NCI-H82 treated with DMSO at 0.1 percent for 48 hours (cell line): Measurements from ENCODE around the gene KIAA0319L.
"Not testable (repeated sequence)": the region's sequence is repeated elsewhere in the genome, so short reads cannot be mapped to it uniquely, and the experiment has no call there.

Source experiments
- DNase-seq: peaks from one replicate; lab custom pipeline; 2025; ENCODE audit not compliant: unreplicated experiment; lab: John Stamatoyannopoulos, UW

KIAA0319L gene

DNA sequence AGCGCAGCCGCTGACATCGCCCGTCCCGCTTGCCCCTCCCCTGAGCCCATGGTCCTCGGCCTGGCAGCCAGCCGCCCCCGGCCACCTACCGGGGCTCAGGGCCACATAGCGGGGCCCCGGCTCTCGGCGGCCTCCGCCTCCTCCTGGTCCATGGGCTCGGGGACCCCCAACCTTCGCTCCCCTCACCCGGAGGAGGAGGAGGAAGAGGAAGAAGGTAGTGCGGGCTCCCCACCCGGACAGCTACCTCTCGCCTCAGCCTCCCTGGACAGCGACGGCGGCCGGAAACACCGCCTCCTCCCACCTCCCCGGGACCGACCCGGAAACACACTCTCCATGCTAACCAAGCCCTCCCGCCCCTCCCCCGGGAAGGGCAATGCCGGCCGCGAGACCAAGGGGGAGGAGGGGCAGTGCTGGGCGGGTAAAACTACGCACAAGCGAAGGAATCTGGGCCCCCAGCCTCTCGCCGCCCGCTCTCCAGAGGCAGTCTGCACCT lies at the start of gene KIAA0319L:
KIAA0319L (minus strand) TSS at position 286 of the 493 bp plus-strand sequence. CDS start 2,912 bp downstream, outside the sequence.
- DNase-seq: peak; percentile 82

DNA sequence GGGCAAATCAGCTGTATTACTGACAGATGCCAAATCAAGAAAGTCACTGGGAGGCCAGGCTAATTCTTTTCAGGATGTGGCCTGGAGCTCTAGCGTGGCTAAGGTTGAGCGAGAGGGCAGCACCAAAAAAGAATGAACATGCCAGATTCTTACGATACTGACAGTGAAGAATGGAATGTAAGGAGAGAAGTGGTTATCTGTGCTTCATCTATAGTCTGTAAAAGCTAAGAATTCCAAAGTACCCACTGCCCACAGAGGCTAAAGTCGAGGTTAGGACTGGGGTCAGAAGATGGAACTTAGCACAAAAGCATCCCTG lies 48.6 kb upstream of the KIAA0319L start:
- DNase-seq: no peak

DNA sequence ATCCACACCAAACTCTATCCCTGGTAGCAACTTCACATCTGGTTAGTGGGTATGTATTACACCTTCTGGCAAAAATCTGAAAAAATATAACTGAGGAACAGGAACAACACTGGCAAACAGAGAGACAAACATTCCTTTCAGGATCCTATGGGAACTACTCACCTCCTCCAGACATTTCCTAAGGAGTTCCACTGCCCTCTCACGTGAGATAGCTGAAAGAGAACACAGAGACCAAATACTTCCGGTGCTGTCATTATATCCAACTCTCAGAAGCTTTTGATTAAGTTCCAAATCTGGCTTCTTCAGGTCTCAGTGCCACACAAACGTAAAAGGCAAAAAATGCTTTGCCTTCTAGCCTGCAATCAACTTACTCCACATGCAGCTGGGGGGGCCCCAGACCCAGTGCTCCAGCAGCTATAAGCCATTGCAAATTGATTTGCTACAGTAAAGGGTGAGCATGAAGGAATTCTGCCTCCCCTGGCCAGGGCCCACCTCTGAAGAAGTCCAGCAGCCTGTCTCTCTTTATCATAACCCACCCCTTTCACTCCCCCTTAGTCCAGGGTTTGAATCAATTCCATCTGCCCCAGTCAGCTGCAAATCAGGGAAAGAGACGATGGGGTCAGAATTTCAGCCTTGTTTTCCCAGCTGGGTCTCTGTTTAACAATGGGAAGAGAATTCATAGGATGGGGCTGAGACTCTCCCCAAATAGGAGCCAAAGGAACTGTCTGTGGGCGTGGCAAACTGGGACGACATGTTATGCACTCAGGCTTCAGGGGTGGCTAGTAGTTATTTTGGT lies 48.1 kb upstream of the KIAA0319L start:
- no peak for DNase-seq

DNA sequence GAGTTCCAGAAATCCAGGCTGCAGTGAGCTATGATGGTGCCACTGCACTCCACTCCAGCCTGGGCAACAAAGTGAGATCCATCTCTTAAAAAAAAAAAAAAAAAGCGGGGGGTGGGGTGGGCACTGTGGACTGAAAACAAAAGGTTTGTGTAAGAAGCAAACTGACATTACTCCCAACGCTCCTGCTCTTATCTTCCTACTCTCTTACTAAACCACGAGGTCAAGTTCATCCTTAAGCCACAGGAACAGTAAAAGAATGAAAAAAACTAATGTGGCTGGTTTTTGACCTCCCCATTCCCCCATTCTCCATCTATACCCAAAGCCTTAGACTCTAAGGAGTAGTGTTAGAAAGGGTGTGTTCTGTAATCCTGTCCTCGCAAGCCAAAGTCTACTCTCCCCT lies 46.7 kb upstream of the KIAA0319L start:
- no peak for DNase-seq

DNA sequence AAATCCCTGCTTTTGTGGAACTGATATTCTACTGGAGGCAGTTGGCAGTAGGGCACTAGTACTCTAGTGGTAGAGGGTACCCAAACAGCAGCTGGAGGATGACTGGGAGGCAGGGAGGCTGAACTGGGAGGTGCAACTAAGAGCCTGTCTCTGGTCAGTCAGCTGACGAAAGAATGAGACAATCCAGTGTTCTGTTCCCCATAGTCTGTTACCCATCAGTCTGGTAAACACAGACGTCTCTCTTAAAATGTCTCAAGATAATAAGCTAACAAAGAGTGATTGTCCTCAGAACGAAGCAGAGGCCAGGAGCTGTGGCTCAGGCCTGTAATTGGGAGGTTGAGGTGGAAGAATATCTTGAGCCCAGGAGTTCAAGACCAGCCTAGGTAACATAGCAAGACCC lies 46.3 kb upstream of the KIAA0319L start:
- no peak for DNase-seq

DNA sequence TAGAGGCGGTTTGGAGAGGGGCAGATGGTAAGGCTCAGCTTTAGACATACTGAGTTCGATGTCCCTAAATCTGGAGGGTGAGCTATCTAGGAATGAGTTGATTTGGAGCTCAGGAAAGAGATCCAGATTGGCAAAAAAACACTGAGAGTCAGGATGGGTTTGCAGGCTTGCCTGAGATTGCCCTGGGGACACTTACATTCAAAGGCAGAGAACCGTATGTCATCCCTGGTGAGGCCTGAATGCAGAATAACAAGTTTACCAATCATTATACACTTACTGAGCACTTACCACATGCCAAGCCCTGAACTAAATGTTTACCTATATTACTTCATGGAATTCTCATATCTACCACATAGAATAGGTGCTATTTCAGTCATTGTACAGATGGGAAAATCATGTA lies 43.4 kb upstream of the KIAA0319L start:
- DNase-seq: no peak

DNA sequence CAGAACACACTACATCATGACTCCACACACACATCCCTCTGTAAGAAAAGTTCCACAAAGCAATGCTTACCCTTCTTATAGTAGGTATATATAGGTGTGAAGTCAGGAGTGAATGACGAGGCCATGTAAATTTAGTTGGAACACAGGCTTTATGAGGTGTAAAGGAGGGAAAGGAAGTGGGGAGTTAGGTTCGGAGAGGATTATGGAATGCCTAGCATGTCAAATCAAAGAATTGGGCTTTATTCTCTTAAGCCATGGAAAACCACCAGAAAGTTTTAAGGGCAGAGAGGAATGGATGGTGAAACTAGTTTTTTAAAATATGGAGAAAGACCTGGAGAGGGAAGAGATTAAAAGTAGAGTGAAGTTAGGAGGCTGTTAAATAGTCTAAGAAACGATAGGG lies 42.2 kb upstream of the KIAA0319L start:
- no peak for DNase-seq

DNA sequence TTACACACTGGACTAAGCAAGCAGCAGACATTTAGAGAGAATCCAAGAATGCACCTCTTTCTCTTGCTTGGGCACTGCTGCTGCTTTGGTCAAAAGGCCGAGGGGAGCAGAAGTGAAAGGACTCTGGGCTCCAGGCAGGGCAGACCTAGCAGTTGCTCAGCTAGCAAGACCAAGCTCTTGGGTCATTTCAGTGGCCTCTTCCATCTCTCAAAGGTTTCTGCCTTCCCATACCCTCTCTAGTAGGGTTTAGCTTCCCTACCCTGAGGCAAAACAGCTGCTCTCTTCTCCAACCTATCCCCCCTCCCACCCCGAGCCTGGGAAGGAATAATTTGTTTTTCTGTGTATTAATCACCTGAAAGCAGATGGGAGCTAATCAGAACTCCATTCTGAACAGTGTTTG lies 41.7 kb upstream of the KIAA0319L start:
- no peak for DNase-seq

DNA sequence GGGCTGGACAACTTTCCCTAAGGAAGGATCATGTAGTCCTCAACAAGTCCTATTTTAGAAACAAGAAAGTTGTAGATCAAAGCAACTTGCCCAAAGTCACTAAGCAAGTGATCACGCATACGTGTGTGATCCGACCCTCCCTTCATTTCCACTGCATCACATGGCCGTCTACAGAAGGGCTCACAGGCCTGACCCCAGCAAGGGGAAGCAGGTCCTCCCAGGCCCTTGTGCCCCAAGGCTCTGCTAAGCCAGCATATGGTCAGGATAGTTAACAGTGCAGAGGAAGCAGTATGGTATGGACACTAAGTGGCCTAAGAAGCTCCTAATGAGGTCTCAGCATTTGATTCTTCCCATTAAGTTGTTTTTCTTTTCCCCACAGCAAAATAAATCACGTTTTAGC lies 40.7 kb upstream of the KIAA0319L start:
- DNase-seq: no peak

DNA sequence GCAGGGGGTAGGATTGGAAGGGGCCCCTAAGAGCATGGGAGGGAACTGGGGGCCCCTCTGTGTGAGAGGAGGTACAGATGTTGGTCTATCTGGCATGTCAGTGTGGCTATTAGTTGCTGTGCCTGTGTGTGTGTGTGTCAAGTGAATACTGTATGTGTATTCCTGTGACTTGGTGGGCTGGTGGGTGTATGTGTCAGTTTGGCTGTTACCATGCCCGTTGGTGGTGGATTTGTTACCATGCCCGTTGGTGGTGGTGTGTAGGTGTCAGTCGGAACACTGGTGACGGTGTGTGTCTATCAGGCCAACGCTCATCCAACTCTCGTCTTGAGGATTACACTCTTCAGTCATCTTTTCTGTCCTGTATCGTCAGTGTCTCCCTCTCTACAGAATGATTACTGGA lies 38.5 kb upstream of the KIAA0319L start:
- DNase-seq: no peak

DNA sequence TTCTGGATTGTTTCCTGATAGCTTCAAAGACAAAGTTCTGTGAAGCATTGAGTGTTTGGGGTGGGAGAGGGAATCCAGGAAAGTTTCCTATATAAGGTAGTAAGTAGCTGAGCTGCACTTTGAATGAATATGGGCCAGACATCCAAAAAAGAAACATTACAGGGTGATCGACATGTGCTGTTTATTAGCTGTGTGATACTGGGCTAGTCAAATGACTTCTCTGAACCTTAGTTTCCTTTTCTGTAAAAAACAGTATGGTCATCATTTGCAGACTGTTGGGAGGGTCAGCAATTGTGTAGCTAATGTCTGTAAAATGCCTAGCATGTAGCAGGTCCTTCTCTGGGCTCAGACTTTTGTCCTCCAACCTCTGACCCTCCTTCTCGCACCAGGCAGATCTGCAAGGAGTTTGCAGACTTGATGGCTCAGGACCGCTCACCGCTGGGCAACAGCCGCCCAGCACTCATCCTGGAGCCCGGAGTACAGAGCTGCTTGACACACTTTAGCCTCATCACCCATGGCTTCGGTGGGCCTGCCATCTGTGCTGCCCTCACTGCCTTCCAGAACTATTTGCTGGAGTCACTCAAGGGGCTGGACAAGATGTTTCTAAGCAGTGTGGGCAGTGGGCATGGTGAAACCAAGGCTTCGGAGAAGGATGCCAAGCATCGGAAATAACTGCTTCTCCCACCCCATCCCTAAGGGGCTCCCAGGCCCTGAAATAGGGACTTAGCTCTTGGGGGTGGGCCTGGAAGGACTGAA lies 37.0 kb upstream of the KIAA0319L start:
- DNase-seq: no peak

DNA sequence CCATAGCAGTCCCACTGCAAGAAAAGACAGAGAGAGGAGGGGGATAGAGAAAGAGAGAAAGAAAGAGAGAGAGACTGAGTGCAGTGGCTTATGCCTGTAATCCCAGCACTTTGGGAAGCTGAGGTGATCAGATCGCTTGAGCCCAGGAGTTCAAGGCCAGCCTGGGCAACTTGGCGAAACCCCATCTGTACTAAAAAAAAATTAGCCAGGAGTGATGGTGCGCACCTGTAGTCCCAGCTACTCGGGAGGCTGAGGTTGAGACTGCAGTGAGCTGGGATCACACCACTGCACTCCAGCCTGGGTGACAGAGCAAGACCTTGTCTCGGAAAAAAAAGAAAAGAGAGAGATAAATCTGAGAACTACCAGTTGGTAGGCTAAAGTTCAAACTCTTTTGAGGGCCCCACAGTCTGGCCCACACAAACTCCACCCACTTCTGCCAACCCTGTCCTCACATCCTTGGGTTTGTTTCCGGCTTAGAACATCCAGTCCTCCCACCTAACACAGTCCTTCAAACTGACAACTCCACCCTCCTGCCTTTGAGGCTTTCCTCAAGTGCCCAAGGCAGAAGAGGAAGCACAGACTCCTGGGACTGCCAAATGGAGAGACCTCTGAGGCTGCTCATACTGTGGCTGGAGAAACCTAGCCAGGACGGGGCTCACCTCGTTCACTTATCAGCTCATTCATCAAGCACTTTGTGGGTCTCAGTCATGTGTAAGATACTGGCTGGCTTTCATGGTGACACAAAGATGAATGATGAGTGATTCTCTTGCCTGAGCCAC lies 36.0 kb upstream of the KIAA0319L start:
- no peak for DNase-seq

DNA sequence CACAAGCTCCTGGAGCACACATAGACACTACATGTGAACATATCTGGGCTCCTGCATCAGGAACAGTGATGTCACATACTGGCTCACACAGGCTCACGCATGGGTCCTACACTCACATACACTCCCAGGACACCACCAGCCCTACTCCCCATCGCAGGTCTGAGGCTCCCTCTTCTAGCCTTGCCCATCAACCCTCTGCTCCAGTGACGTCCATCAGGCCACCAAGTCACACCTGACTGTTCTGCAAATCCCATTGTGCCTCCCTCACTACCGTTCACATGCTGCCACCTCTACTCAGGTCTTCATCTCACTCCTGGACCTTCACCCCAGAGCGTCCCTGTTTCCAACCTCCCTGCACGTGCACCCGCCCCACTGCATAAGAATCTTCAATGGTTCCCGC lies 34.0 kb upstream of the KIAA0319L start:
- no peak for DNase-seq

DNA sequence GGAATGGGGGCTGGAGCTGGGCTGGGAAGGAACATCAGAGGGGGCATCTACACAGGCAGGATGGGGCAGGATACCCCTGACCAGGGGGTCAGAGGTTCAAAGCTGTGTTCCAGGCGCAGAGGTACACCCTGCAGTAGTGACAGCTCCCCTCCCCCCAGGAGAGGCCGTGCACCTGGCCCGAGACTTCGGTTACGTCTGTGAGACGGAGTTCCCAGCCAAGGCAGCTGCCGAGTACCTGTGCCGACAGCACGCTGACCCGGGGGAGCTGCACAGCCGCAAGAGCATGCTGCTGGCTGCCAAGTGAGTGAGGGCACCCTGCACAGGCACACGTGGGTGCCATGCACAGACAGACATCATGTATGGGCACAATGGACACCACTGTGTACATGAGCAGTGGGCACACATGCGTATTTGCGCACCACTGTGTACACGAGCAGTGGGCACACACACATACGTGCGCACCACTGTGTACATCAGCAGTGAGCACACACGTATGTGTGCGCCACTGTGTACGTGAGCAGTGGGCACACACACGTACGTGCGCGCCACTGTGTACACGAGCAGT lies 33.4 kb upstream of the KIAA0319L start:
- no peak for DNase-seq

DNA sequence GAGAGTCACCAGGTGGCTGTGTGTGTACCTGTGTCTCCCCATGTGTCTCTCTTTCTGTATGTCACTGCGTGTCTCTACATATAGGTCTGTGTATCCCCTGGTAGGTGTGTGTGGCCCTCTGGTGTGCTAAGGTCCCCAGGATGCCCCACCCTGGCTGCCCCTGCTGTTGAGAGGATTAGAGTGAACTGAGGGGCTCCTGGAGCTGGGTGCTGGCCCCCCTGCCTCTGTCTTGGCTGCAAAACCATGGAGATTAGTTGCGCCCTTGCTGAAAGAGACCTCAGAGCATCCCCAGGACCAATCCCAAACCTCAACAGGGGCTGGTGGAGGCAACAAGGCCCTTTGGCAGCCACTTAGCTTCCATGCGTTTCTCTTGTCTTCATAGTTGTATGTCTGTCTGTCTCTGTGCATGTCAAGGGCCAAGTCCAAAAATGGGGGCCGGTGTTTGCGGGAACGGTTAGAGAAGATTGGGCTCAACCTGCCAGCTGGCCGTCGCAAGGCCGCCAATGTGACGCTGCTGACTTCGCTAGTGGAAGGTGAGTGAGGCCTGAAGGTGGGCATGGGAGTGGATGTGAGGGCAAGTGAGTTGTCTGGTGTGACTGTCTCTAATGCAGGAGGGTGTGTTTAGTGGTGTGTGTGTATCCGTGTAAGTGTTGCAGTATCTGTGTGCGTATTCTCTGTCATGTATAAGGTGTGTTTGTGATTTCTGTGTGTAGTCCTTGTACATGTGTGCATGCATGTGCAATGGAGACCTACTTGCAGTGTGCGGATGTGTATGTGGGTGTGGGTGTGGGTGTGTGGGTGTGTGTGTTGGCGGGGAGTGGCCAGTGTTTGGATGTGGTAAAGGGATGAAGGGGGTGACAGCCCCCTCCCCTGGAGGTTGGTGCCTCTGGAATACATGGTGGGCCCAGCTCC lies 32.6 kb upstream of the KIAA0319L start:
- no peak for DNase-seq

DNA sequence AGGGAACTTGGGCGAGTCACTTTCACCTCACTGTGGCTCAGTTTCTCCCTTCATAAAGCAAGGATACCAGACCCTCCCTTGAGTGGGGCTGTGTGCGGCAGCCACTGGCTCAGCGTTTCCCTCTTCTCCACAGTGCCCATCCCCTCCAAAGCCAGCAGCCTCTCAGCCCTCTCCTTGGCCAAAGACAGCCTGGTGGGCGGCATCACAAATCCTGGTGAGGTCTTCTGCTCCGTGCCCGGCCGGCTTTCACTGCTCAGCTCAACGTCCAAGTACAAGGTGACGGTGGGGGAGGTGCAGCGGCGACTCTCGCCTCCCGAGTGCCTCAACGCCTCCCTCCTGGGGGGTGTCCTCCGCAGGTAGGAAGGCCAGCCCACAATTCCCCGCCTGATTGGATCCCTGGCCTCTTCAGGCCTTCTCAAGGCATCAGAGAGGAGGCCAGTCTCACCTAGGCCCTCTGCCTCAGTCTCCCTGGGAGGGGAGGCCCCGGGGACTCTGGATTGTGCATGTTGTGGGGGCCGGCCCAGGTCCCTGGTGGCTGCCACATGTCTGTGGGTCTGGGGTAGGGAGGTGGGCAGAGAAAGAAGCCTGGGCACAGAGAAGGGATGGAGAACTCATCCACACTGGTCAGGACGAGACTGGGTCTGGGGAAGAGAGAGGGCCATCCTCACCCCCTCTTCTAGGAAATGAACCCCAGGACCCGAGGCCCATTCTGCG lies 31.2 kb upstream of the KIAA0319L start:
- no peak for DNase-seq

DNA sequence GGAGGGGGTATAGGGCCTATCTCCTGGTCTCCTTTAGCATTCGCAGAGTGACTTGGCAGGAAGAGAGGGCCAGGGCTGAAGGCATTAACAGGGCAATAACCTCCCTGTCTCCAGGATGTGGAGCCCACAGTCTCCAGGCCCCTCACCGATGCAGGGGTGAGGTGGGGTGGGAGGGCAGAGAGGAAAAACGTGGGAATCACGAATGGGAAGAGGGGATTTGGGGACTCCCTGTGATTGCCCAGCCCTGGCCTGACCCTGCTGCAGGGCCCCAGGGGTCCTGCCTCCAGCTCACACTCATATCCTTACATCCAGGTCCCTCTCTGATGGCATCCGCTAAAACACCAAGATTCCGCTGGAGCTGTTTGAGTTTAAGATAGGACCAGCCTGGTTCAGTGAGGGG lies 30.5 kb upstream of the KIAA0319L start:
- no peak for DNase-seq

DNA sequence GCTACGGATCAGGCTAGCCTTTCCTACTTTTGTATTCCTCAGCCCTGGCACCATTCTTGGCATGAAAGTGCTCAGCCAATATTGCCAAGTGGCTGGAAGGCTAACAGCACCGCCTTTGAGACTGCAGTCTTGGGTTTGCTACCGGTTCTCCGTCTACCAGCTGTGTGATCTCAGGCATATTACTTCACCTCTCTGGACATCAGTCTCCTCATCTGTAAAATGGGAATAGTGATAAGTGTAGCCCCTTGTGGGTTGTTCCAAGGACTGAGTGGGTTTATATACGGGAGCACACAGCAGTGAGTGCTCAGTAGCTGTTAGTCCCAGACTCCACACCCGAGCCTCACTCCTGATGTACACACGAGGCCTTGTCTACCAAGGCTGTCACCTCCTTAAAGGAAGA lies 29.6 kb upstream of the KIAA0319L start:
- no peak for DNase-seq

DNA sequence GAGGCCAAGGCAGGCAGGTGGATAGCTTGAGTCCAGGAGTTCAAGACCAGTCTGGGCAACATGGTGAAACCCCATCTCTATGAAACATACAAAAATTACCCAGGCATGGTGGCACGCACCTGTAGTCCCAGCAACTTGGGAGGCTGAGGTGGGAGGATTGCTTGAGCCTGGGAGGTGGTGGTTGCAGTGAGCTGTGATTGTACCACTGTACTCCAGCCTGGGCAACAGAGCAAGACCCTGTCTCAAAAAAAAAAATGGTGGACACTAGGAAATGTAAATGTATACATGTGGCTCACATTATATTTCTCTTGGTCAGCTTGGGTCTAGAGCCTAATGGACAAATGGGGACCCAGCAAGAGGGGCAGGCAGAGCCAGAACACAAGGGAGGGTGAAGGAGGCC lies 28.6 kb upstream of the KIAA0319L start:
- DNase-seq: not testable (repeated sequence)

DNA sequence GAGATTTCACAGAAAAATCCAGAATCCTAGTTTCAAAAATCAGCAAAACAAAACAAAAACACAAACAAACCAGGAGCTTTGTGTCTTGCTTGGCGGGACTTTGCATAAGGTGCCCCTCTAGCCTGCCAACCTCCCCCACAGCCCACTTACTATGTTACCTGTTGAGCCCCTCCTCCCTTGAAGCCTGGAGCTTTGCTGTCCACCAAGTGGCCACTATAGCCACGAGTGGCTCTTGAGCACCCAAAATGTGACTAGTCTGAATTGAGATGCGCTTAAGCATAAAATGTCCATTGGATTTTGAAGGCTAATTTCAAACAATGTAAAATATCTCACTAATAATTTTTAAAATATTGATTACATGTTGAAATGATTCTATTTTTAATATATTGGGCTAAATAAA lies 28.1 kb upstream of the KIAA0319L start:
- DNase-seq: no peak
